Neural crest cell (in vitro differentiated cells): ENCODE results near the gene GPR55. TPM values are rescaled to one million over a fixed set of nuclear protein-coding genes. Genes with fewer than 3 reads are reported as not detected.

Source experiments
- DNase-seq: peaks from one replicate; pipeline ENCODE4 v3.0.0; 2021; ENCODE audit warnings: low read depth, mixed read lengths, low spot score
- H3K27ac Mint-ChIP-seq: one replicate; pipeline ENCODE4 v1.8.0; 2021; ENCODE audit warnings: mild to moderate bottlenecking, mixed read lengths; ENCODE audit not compliant: unreplicated experiment
- H3K27me3 Mint-ChIP-seq: 2 replicates; pipeline ENCODE4 v1.8.0; 2021; ENCODE audit warnings: low read depth, mild to moderate bottlenecking, mixed read lengths
- H3K36me3 Mint-ChIP-seq: 2 replicates; pipeline ENCODE4 v1.8.0; 2021; ENCODE audit warnings: low read depth, mild to moderate bottlenecking, mixed read lengths
- H3K4me1 Mint-ChIP-seq: 2 replicates; pipeline ENCODE4 v1.8.0; 2021; ENCODE audit warnings: mixed read lengths
- H3K4me3 Mint-ChIP-seq: one replicate; pipeline ENCODE4 v1.8.0; 2021; ENCODE audit warnings: mild to moderate bottlenecking, mixed read lengths
- H3K9me3 Mint-ChIP-seq: 2 replicates; pipeline ENCODE4 v1.8.0; 2021; ENCODE audit warnings: mixed read lengths
- CTCF ChIP-seq: fragments of 200-600 bp; sonication (generic); conservative IDR thresholded peaks from 2 replicates; pipeline ENCODE4 v1.5.0; 2021; ENCODE audit warnings: antibody characterized with exemption, mild to moderate bottlenecking
- total RNA-seq: library from RNA; stranded (reverse); gene quantifications from 2 replicates; pipeline ENCODE4 v1.2.1, GENCODE V29; 2021

Gene GPR55
- total RNA-seq, 1 donor from 2014 or later, result not detected

GRCh38 chr2:230910546-230911177 is 14.4 kb downstream of the GPR55 start:
- no peak overlapping the region for H3K27ac Mint-ChIP-seq
- TF ChIP-seq CTCF, result no peak
- H3K27me3 Mint-ChIP-seq, result no peaks in the 10 kb centered on the region
- no peaks in the 10 kb centered on the region for H3K36me3 Mint-ChIP-seq
- H3K9me3 Mint-ChIP-seq, result no peaks in the 10 kb centered on the region
- DNase-seq, result no peak
- no peak overlapping the region for H3K4me3 Mint-ChIP-seq
- peaks cover 38% of the 10 kb centered on the region for H3K4me1 Mint-ChIP-seq

GRCh38 chr2:230909841-230910545 is 15.0 kb downstream of the GPR55 start:
- Mint-ChIP-seq H3K27ac (peak overlapping the region; percentile 64), H3K9me3 (no peaks in the 10 kb centered on the region), H3K27me3 (no peaks in the 10 kb centered on the region), H3K4me3 (no peak overlapping the region), H3K4me1 (peaks cover 38% of the 10 kb centered on the region), H3K36me3 (no peaks in the 10 kb centered on the region)
- DNase-seq, result no peak
- no peak for TF ChIP-seq CTCF

DNA sequence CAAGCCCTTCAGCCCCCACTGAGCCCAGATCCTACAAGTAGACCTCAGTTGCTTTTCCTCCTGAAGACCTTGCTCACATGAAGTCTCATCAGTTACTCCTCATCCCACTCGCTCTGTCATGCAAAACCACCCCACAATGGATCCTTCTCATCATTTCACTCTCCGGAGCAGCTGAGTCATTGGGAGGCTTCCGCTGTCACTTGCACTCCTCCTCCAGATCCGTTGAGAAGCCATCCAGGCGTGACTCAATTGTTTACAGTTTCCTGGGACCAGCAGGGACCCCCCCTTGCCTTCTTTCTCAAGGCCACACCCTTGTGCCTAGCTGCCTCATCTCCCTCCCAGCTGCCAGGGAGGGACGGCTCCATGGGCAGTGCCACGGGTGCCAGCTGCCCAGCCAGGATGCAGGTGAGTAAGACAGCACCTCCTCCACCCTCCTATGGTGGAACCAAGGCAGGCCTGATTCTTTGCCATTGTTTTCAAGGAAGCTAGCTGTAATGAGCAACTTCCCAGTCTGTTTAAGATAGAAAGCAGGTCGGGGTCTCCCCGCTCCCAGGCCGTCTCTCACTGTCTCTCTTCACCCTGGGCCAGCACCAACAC is 16.3 kb downstream of the GPR55 start:
- Mint-ChIP-seq H3K27me3 (no peaks in the 10 kb centered on the region), H3K4me1 (peaks cover 34% of the 10 kb centered on the region), H3K27ac (peak overlapping the region; percentile 53), H3K4me3 (no peak overlapping the region), H3K36me3 (no peaks in the 10 kb centered on the region), H3K9me3 (no peaks in the 10 kb centered on the region)
- no peak for TF ChIP-seq CTCF
- no peak for DNase-seq

DNA sequence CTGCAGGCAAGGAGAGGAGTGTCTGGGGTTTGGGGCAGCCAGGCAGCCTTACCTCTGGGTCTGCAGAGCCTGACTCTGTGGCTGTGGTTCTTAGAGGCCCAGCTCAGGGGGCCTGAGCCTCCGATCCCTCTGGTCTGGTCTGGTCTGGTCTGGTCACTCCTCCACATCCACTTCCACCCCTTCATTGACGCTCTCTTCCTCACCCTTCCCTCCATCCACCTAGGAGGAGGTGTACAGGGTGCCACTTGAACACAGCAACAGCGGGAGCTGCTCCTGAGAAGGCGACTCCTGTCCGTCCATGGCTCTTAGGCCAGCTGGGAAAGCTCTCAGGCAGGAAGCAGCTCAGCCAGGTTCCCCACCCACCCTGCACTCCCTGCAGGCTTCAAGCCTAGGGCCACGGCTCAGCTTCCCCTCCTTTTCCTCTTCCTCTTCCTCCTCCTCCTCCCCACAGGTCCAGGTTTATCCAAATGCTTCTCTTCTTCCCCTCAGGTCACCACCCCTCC is 16.9 kb downstream of the GPR55 start:
- DNase-seq, result no peak
- Mint-ChIP-seq H3K36me3 (no peaks in the 10 kb centered on the region), H3K27me3 (no peaks in the 10 kb centered on the region), H3K9me3 (no peaks in the 10 kb centered on the region), H3K4me3 (no peak overlapping the region), H3K4me1 (peaks cover 34% of the 10 kb centered on the region), H3K27ac (peak overlapping the region; percentile 53)
- no peak for TF ChIP-seq CTCF

DNA sequence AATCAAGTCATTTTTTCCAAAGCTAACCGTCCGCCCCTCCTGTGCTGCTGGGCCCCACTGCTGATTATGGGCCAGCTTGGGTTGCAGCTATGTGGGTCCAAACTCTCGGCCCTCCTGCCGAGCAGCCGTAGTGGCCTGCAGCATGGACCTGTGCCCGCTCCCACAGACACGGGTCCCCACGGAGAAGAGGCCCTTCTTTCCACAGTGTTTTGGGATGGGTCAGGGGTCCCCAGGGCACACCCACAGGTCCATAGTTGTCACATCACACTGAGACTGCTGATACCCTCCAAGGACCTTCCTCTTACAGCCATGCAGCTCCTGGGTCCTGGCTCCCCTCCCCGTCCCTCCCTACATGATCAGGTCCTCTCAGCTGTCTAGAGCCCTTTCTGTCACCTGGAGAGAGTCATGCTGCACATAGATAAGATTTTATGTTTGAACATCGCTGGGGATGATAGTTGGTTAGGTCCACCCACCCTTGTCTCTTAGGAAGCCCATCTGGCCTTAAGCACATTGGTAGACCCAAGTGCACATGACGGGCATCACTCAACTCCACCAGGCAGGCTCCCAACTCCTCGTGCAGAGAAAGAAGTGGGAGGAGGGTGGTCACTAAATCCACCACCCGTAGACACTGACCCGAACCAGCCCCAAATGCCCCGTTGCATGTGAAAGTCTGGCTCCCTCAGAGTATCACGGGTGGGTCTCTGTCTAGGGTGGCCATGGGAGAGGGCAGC is 17.5 kb downstream of the GPR55 start:
- no peak overlapping the region for H3K4me3 Mint-ChIP-seq
- DNase-seq, result no peak
- H3K27ac Mint-ChIP-seq, result no peak overlapping the region
- no peak for TF ChIP-seq CTCF
- H3K9me3 Mint-ChIP-seq, result no peaks in the 10 kb centered on the region
- H3K27me3 Mint-ChIP-seq, result no peaks in the 10 kb centered on the region
- H3K36me3 Mint-ChIP-seq, result no peaks in the 10 kb centered on the region
- H3K4me1 Mint-ChIP-seq, result peaks cover 34% of the 10 kb centered on the region
